SK-N-SH (cell line): Measurements from ENCODE around the gene EXOC6. TPM values are rescaled to one million over a fixed set of nuclear protein-coding genes. Genes with fewer than 3 reads are reported as not detected.

Experiments used
- CTCF ChIA-PET: fragments of 300-600, 350-600 bp; formaldehyde crosslinking; extraction: SDS; loops from one replicate; lab custom pipeline; 2021; lab: Yijun Ruan, JAX
- POLR2A ChIA-PET: fragments of 350-600 bp; sonication (Branson Sonifier 250); formaldehyde crosslinking; extraction: SDS; loops from one replicate; lab custom pipeline; 2020; ENCODE audit warnings: antibody characterized with exemption, inconsistent platforms; lab: Yijun Ruan, JAX
- DNase-seq: peaks from one replicate; pipeline ENCODE4 v3.0.0; 2012
- H2AFZ ChIP-seq: fragments of 200-600 bp; sonication (generic); 2 replicates; pipeline ENCODE4 v1.8.1; 2016; ENCODE audit warnings: antibody characterized with exemption, mild to moderate bottlenecking, low read depth
- H3F3A ChIP-seq: fragments of 200-600 bp; sonication (generic); replicated peaks from 2 replicates; pipeline ENCODE3; 2016; ENCODE audit warnings: antibody characterized with exemption, mild to moderate bottlenecking; ENCODE audit not compliant: insufficient read depth
- H3K27ac ChIP-seq, 2 experiments: fragments of 200-500 bp in 1 of 2; fragments of 200-600 bp in 1 of 2; sonication (Bioruptor generic) in 1 of 2; sonication (generic), shearing (Covaris generic) in 1 of 2; 2 replicates each; pipeline versions ENCODE4 v1.5.1 to v1.6.1; 2014 to 2016; ENCODE audit warnings: low read depth in 2 of 2, inconsistent platforms in 1 of 2, low read length in 1 of 2, mild to moderate bottlenecking in 1 of 2, mixed read lengths in 1 of 2
- H3K27me3 ChIP-seq: fragments of 200-600 bp; sonication (generic), shearing (Covaris generic); 2 replicates; pipeline ENCODE4 v1.6.1; 2016; ENCODE audit warnings: mixed run types; ENCODE audit not compliant: insufficient read depth
- H3K36me3 ChIP-seq, 2 experiments: fragments of 200-500 bp in 1 of 2; fragments of 200-600 bp in 1 of 2; sonication (Bioruptor generic) in 1 of 2; sonication (generic) in 1 of 2; replicated peaks in 1 of 2; 2 replicates each; pipeline versions ENCODE3 to v1.5.1; 2014 to 2016; ENCODE audit warnings: low read length in 1 of 2, mild to moderate bottlenecking in 1 of 2; ENCODE audit not compliant: insufficient read depth in 2 of 2, control insufficient read depth in 1 of 2
- H3K4me1 ChIP-seq, 2 experiments: fragments of 200-500 bp in 1 of 2; fragments of 200-600 bp in 1 of 2; sonication (Bioruptor generic) in 1 of 2; sonication (generic), shearing (Covaris generic) in 1 of 2; 2 replicates each; pipeline versions ENCODE4 v1.5.1 to v1.6.1; 2014 to 2016; ENCODE audit warnings: low read depth in 1 of 2, low read length in 1 of 2, mixed run types in 1 of 2; ENCODE audit not compliant: insufficient read depth in 2 of 2, control insufficient read depth in 1 of 2
- H3K4me2 ChIP-seq: fragments of 200-600 bp; sonication (generic), shearing (Covaris generic); 2 replicates; pipeline ENCODE4 v1.6.1; 2017; ENCODE audit warnings: mixed run types
- H3K4me3 ChIP-seq, 2 experiments: fragments of 200-500 bp in 1 of 2; fragments of 200-600 bp in 1 of 2; sonication (Bioruptor generic) in 1 of 2; sonication (generic), shearing (Covaris generic) in 1 of 2; 2 replicates each; pipeline versions ENCODE4 v1.5.1 to v1.8.1; 2014 to 2016; ENCODE audit warnings: low read depth in 2 of 2, inconsistent platforms in 1 of 2, low read length in 1 of 2, mild to moderate bottlenecking in 1 of 2, mixed read lengths in 1 of 2, moderate library complexity in 1 of 2
- H3K79me2 ChIP-seq: fragments of 200-600 bp; sonication (generic); 2 replicates; pipeline ENCODE4 v1.8.1; 2017; ENCODE audit warnings: mild to moderate bottlenecking; ENCODE audit not compliant: insufficient read depth
- H3K9ac ChIP-seq: fragments of 200-600 bp; sonication (generic); 2 replicates; pipeline ENCODE4 v1.6.1; 2017; ENCODE audit warnings: mixed run types
- H3K9me2 ChIP-seq: fragments of 200-600 bp; sonication (generic); 2 replicates; pipeline ENCODE4 v1.6.1; 2017; ENCODE audit warnings: mixed run types
- H3K9me3 ChIP-seq: fragments of 200-600 bp; sonication (generic); 2 replicates; pipeline ENCODE4 v1.6.1; 2017; ENCODE audit warnings: mixed run types, mild to moderate bottlenecking, moderate library complexity
- H4K20me1 ChIP-seq: fragments of 200-600 bp; sonication (generic); 2 replicates; pipeline ENCODE4 v1.6.1; 2017; ENCODE audit warnings: mild to moderate bottlenecking, mixed run types; ENCODE audit not compliant: insufficient read depth
- ELF1 ChIP-seq: IDR thresholded peaks from 2 replicates; pipeline ENCODE4 v1.4.0; 2012
- FOSL2 ChIP-seq: IDR thresholded peaks from 2 replicates; pipeline ENCODE4 v1.4.0; 2012; ENCODE audit warnings: low read depth, mild to moderate bottlenecking, moderate library complexity, borderline replicate concordance
- FOXM1 ChIP-seq: IDR thresholded peaks from 2 replicates; pipeline ENCODE4 v1.4.0; 2012; ENCODE audit warnings: low read depth, mild to moderate bottlenecking
- GABPA ChIP-seq: IDR thresholded peaks from 2 replicates; pipeline ENCODE4 v1.4.0; 2012; ENCODE audit warnings: low read depth, mild to moderate bottlenecking
- JUND ChIP-seq: IDR thresholded peaks from 2 replicates; pipeline ENCODE4 v1.4.0; 2012
- NRF1 ChIP-seq: IDR thresholded peaks from 2 replicates; pipeline ENCODE4 v1.6.1; 2012; ENCODE audit warnings: low read depth, mild to moderate bottlenecking, low read length
- RAD21 ChIP-seq: IDR thresholded peaks from 2 replicates; pipeline ENCODE4 v1.6.1; 2012; ENCODE audit warnings: mild to moderate bottlenecking, low read length
- SIN3A ChIP-seq: IDR thresholded peaks from 2 replicates; pipeline ENCODE4 v1.6.1; 2012; ENCODE audit warnings: low read depth, mild to moderate bottlenecking, low read length, moderate library complexity, borderline replicate concordance
- TAF1 ChIP-seq: IDR thresholded peaks from 2 replicates; pipeline ENCODE4 v1.6.1; 2012; ENCODE audit warnings: low read depth, mild to moderate bottlenecking, low read length, moderate library complexity, borderline replicate concordance
- TEAD4 ChIP-seq: IDR thresholded peaks from 2 replicates; pipeline ENCODE4 v1.4.0; 2012; ENCODE audit warnings: mild to moderate bottlenecking, borderline replicate concordance; ENCODE audit not compliant: insufficient read depth
- USF1 ChIP-seq: IDR thresholded peaks from 2 replicates; pipeline ENCODE4 v1.4.0; 2012; ENCODE audit warnings: low read depth, borderline replicate concordance
- YY1 ChIP-seq: IDR thresholded peaks from 2 replicates; pipeline ENCODE4 v1.4.0; 2012; ENCODE audit warnings: low read depth, mild to moderate bottlenecking
- WGBS: methylation state at CpG from one replicate; pipeline ENCODE4 v1.1.6; 2017; ENCODE audit warnings: low lambda C conversion rate; 5-methylcytosine and 5-hydroxymethylcytosine counted together
- polyA plus RNA-seq, 3 experiments: library from polyadenylated mRNA; depleted of rRNA; stranded (reverse); fragments of >200 nt; gene quantifications; 2 replicates each; pipeline ENCODE4 v1.2.3, GENCODE V29; 2012
- small RNA-seq, 7 experiments: library from RNA; depleted of rRNA; stranded (forward); fragments of <200 nt; gene quantifications; one replicate each; pipeline ENCODE3, GENCODE V24; 2012
- TF ChIP-seq, protein P1 (sequence below): IDR thresholded peaks from 2 replicates; pipeline ENCODE4 v1.6.1; 2012; ENCODE audit warnings: mild to moderate bottlenecking, low read depth, low read length, moderate library complexity
- TF ChIP-seq, protein P2 (sequence below): IDR thresholded peaks from 2 replicates; pipeline ENCODE4 v1.4.0; 2012; ENCODE audit warnings: low read depth

The EXOC6 gene
- polyA plus RNA-seq, 1 of the 3 experiments (the other 2 are of a cell fraction), result 2.3 TPM

DNA sequence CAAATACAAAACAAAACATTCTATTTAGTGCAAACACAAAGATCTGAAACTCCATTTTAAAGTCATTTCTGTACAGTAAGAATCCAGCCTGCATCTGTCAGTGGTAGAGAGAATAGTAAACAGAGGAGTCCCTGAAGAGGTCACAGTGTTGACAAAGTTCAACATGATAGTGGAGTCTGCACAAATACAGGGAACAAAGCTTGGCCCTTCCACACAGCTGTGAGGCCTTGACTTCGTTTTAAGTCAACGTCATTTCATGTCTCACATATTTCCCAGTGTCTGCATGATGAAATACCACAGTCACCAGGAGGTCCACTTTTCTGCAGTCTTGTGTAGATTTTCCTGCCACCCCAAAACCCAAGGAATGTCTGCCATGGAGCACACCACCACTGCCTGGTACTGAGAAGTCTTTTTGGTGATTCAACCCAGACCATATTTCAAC is 258.3 kb downstream of the EXOC6 start:
- Histone ChIP-seq H3K4me2 (no peak overlapping the region), H3K36me3 (no peaks in the 10 kb centered on the region), H3F3A (no peaks in the 10 kb centered on the region), H4K20me1 (no peaks in the 10 kb centered on the region), H3K9me3 (no peaks in the 10 kb centered on the region), H2AFZ (no peak overlapping the region), H3K4me3 (no peak overlapping the region), H3K9ac (no peak overlapping the region), H3K79me2 (no peaks in the 10 kb centered on the region), H3K4me1 (no peaks in the 10 kb centered on the region), H3K27me3 (no peaks in the 10 kb centered on the region), H3K9me2 (no peaks in the 10 kb centered on the region), H3K27ac (no peak overlapping the region)
- POLR2A ChIA-PET, result no interaction called here
- no peak for DNase-seq
- TF ChIP-seq FOXM1 (no peak), RAD21 (no peak), JUND (no peak), FOSL2 (no peak), TAF1 (no peak), TEAD4 (no peak), SIN3A (no peak), USF1 (no peak), NRF1 (no peak), YY1 (no peak), GABPA (no peak), ELF1 (no peak)
- TF ChIP-seq, protein P1, sequence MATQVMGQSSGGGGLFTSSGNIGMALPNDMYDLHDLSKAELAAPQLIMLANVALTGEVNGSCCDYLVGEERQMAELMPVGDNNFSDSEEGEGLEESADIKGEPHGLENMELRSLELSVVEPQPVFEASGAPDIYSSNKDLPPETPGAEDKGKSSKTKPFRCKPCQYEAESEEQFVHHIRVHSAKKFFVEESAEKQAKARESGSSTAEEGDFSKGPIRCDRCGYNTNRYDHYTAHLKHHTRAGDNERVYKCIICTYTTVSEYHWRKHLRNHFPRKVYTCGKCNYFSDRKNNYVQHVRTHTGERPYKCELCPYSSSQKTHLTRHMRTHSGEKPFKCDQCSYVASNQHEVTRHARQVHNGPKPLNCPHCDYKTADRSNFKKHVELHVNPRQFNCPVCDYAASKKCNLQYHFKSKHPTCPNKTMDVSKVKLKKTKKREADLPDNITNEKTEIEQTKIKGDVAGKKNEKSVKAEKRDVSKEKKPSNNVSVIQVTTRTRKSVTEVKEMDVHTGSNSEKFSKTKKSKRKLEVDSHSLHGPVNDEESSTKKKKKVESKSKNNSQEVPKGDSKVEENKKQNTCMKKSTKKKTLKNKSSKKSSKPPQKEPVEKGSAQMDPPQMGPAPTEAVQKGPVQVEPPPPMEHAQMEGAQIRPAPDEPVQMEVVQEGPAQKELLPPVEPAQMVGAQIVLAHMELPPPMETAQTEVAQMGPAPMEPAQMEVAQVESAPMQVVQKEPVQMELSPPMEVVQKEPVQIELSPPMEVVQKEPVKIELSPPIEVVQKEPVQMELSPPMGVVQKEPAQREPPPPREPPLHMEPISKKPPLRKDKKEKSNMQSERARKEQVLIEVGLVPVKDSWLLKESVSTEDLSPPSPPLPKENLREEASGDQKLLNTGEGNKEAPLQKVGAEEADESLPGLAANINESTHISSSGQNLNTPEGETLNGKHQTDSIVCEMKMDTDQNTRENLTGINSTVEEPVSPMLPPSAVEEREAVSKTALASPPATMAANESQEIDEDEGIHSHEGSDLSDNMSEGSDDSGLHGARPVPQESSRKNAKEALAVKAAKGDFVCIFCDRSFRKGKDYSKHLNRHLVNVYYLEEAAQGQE, result no peak
- TF ChIP-seq, protein P2, sequence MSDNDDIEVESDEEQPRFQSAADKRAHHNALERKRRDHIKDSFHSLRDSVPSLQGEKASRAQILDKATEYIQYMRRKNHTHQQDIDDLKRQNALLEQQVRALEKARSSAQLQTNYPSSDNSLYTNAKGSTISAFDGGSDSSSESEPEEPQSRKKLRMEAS, result no peak
- 40% methylated on average over 1 of the region's 2 CpGs for WGBS
- CTCF ChIA-PET, result interaction anchor here (1.2 to 2.0 kb wide), 3 partner anchors 9 to 251 kb away, joined by 4 to 10 read pairs (median 5); no protein-coding TSS in a partner anchor

Small RNAs within 50 kb of the gene (small RNA-seq; reads per million reads assigned to genes)
- gene AL392103.1, result 0 reads per million in 7 experiments

Other genes starting within 250 kb of the EXOC6 start
- gene HHEX, start 158.6 kb upstream of the EXOC6 start, polyA plus RNA-seq (2012; rRNA removed), result 0.75 and 1.1 TPM in 2 replicates
- not detected in 2 replicates for gene CYP26C1, start 212.3 kb downstream of the EXOC6 start, polyA plus RNA-seq (2012; rRNA removed)
- not detected in 2 replicates for gene CYP26A1, start 225.4 kb downstream of the EXOC6 start, polyA plus RNA-seq (2012; rRNA removed)